HepG2 (cell line): ENCODE results near the gene PEMT. TPM values are rescaled to one million over a fixed set of nuclear protein-coding genes. Genes with fewer than 3 reads are reported as not detected.

Source experiments
- BATF2 ChIP-seq: sonication (generic); formaldehyde crosslinking; IDR thresholded peaks from 2 replicates; pipeline ENCODE4 v1.8.0; 2022; ENCODE audit warnings: mild to moderate bottlenecking, missing genetic modification reagents, moderate library complexity
- CSRNP2 ChIP-seq: sonication (generic); formaldehyde crosslinking; conservative IDR thresholded peaks from 2 replicates; pipeline ENCODE4 v1.8.0; 2022; ENCODE audit warnings: low read depth, missing genetic modification reagents
- DMAP1 ChIP-seq: IDR thresholded peaks from 2 replicates; pipeline ENCODE4 v1.6.1; 2016
- ELF3 ChIP-seq: IDR thresholded peaks from 2 replicates; pipeline ENCODE4 v1.6.1; 2016; ENCODE audit warnings: missing genetic modification reagents, missing compliant biosample characterization
- HNF4G ChIP-seq, 2 experiments: sonication (generic) in 1 of 2; formaldehyde crosslinking in 1 of 2; IDR thresholded peaks; 2 replicates each; pipeline versions ENCODE4 v1.4.0 to v1.6.1; 2011 to 2020; ENCODE audit warnings: borderline replicate concordance in 2 of 2, low read depth in 2 of 2, mild to moderate bottlenecking in 2 of 2, low read length in 1 of 2, missing genetic modification reagents in 1 of 2, moderate library complexity in 1 of 2
- IRF9 ChIP-seq: sonication (generic); formaldehyde crosslinking; IDR thresholded peaks from 2 replicates; pipeline ENCODE4 v1.8.0; 2022; ENCODE audit warnings: missing genetic modification reagents, mild to moderate bottlenecking, borderline replicate concordance
- KDM2A ChIP-seq: sonication (generic); formaldehyde crosslinking; IDR thresholded peaks from 2 replicates; pipeline ENCODE4 v1.4.0; 2020; ENCODE audit warnings: low read depth, missing genetic modification reagents, borderline replicate concordance
- MED1 ChIP-seq: sonication (generic); formaldehyde crosslinking; IDR thresholded peaks from 2 replicates; pipeline ENCODE4 v1.4.0; 2020; ENCODE audit warnings: missing genetic modification reagents
- MYNN ChIP-seq: sonication (generic); formaldehyde crosslinking; IDR thresholded peaks from 2 replicates; pipeline ENCODE4 v1.4.0; 2020; ENCODE audit warnings: mild to moderate bottlenecking, low read depth, missing genetic modification reagents
- NFYC ChIP-seq: IDR thresholded peaks from 2 replicates; pipeline ENCODE4 v1.6.1; 2016; ENCODE audit warnings: missing genetic modification reagents, missing compliant biosample characterization
- RARG ChIP-seq: sonication (generic); formaldehyde crosslinking; IDR thresholded peaks from 2 replicates; pipeline ENCODE4 v1.4.0; 2020; ENCODE audit warnings: low read depth, mild to moderate bottlenecking, missing genetic modification reagents
- SKIL ChIP-seq: sonication (generic); formaldehyde crosslinking; IDR thresholded peaks from 2 replicates; pipeline ENCODE4 v1.8.0; 2022; ENCODE audit warnings: missing genetic modification reagents, mild to moderate bottlenecking, moderate library complexity, borderline replicate concordance
- STAG1 ChIP-seq: sonication (generic); formaldehyde crosslinking; IDR thresholded peaks from 2 replicates; pipeline ENCODE4 v1.4.0; 2020; ENCODE audit warnings: missing genetic modification reagents
- TCF7L2 ChIP-seq: IDR thresholded peaks from 2 replicates; pipeline ENCODE4 v1.6.1; 2011; ENCODE audit warnings: mild to moderate bottlenecking, low read depth, low read length, moderate library complexity
- TOE1 ChIP-seq: sonication (generic); formaldehyde crosslinking; IDR thresholded peaks from 2 replicates; pipeline ENCODE4 v1.4.0; 2020; ENCODE audit warnings: mild to moderate bottlenecking, missing genetic modification reagents
- ZKSCAN1 ChIP-seq: fragments of 150-350 bp; IDR thresholded peaks from 2 replicates; pipeline ENCODE4 v1.6.1; 2014; ENCODE audit warnings: low read length
- ZNF800 ChIP-seq: sonication (generic); formaldehyde crosslinking; IDR thresholded peaks from 2 replicates; pipeline ENCODE4 v1.4.0; 2020; ENCODE audit warnings: missing genetic modification reagents
- ZUFSP ChIP-seq: sonication (generic); formaldehyde crosslinking; IDR thresholded peaks from 2 replicates; pipeline ENCODE4 v1.9.0; 2021; ENCODE audit warnings: missing genetic modification reagents, mild to moderate bottlenecking, borderline replicate concordance
- polyA plus RNA-seq, 8 experiments: library from polyadenylated mRNA; depleted of rRNA in 3 of 8; stranded (reverse) in 7 of 8; unstranded in 1 of 8; fragments of >200 nt; fragmentation: Illumina TruSeq in 4 of 8; extraction: Trizol in 4 of 8; gene quantifications; 2 replicates each; pipeline versions ENCODE4 v1.2.1 to v1.2.3, GENCODE V29; 2011 to 2016; ENCODE audit warnings: low read depth in 4 of 8, missing spikeins in 1 of 8, mixed read lengths in 1 of 8; ENCODE audit not compliant: insufficient read depth in 1 of 8
- total RNA-seq, 5 experiments: library from RNA; depleted of rRNA; stranded (reverse); fragments of >200 nt; fragmentation: Illumina TruSeq; extraction: Trizol; gene quantifications; 2 replicates each; pipeline ENCODE4 v1.2.3, GENCODE V29; 2016; ENCODE audit warnings: low read depth in 1 of 5

The PEMT gene
- total and polyA plus RNA-seq, 2 of the 13 experiments (the other 11 are each of a cell fraction or from before 2014, with no cell fraction given): 31.7 to 43.6 TPM

GRCh38 chr17:17462048-17462824 is 129.3 kb downstream of the PEMT start (continued):
- TF ChIP-seq SKIL (CRISPR knock-in tag): peak; percentile 87
- no peak for TF ChIP-seq STAG1 (CRISPR knock-in tag)
- no peak for TF ChIP-seq TOE1 (CRISPR knock-in tag)
- TF ChIP-seq CSRNP2 (CRISPR knock-in tag): no peak
- TF ChIP-seq RARG (CRISPR knock-in tag): no peak
- no peak for TF ChIP-seq ZKSCAN1
- no peak for TF ChIP-seq KDM2A (CRISPR knock-in tag)
- peak; percentile 97 for TF ChIP-seq MED1 (CRISPR knock-in tag)
- TF ChIP-seq ELF3 (CRISPR knock-in tag): peak; percentile 78
- no peak for TF ChIP-seq ZNF800
- peak; percentile 86 for TF ChIP-seq HNF4G (IDR thresholded peaks at IDR 0.05; ENCODE audit: borderline replicate concordance, low read depth, low read length)
- peak; percentile 81; the same call in 1 of the 2 replicates for TF ChIP-seq HNF4G (CRISPR knock-in tag; IDR thresholded peaks at IDR 0.05; ENCODE audit: borderline replicate concordance, low read depth)
- no peak; the same call in 1 of the 2 replicates for TF ChIP-seq DMAP1
- no peak for TF ChIP-seq TCF7L2
- TF ChIP-seq BATF2: no peak
- no peak for TF ChIP-seq NFYC (CRISPR knock-in tag)
- no peak for TF ChIP-seq ZUFSP
- TF ChIP-seq IRF9 (CRISPR knock-in tag): peak; percentile 58; the same call in 1 of the 2 replicates
- TF ChIP-seq MYNN (CRISPR knock-in tag): no peak
